Activated CD4-positive, CD25-positive, alpha-beta regulatory T cell (primary cell): ENCODE results near the gene RNF11.
A peak's percentile ranks its signal among the peaks of the same experiment; 100 is the strongest.
"Not testable (repeated sequence)": the region's sequence is repeated elsewhere in the genome, so short reads cannot be mapped to it uniquely, and the experiment has no call there.

Experiments used
- DNase-seq, 4 experiments: peaks; one replicate each; lab custom pipeline; 2025; lab: John Stamatoyannopoulos, UW

RNF11 gene

GRCh38 chr1:51235673-51236530 is at the start of gene RNF11:
TSS of gene RNF11 (plus strand) at chr1:51236273. CDS start at chr1:51236757, 484 bp downstream.
- peak; percentile 73 to 89 (median 84) for DNase-seq

GRCh38 chr1:51188230-51188629 is 47.8 kb upstream of the RNF11 start:
- DNase-seq = no peak

- peak in 2 of 4 experiments; percentile 10 to 13 for DNase-seq
These were observed 46.5 kb upstream of the RNF11 start for GRCh38 chr1:51189421-51190073.

- no peak for DNase-seq
These were observed 45.1 kb upstream of the RNF11 start for GRCh38 chr1:51190961-51191360.

- peak; percentile 2 to 17 (median 7) for DNase-seq
These were observed 43.7 kb upstream of the RNF11 start for GRCh38 chr1:51192213-51192843.

GRCh38 chr1:51193564-51193963 is 42.5 kb upstream of the RNF11 start:
- DNase-seq = no peak

GRCh38 chr1:51203121-51203873 is 32.8 kb upstream of the RNF11 start:
- no peak for DNase-seq

- no peak for DNase-seq
These were observed 32.2 kb upstream of the RNF11 start for GRCh38 chr1:51203874-51204245.

GRCh38 chr1:51210055-51210454 is 26.0 kb upstream of the RNF11 start:
- no peak for DNase-seq

GRCh38 chr1:51210676-51211075 is 25.4 kb upstream of the RNF11 start:
- DNase-seq = no peak

GRCh38 chr1:51214615-51215131 is 21.4 kb upstream of the RNF11 start:
- no peak for DNase-seq

- no peak for DNase-seq
These were observed 20.9 kb upstream of the RNF11 start for GRCh38 chr1:51215169-51215568.

- no peak for DNase-seq
These were observed 19.4 kb upstream of the RNF11 start for GRCh38 chr1:51216631-51217030.

GRCh38 chr1:51217101-51217500 is 19.0 kb upstream of the RNF11 start:
- no peak for DNase-seq

- DNase-seq = no peak
These were observed 17.5 kb upstream of the RNF11 start for GRCh38 chr1:51218570-51218969.

GRCh38 chr1:51219022-51219421 is 17.1 kb upstream of the RNF11 start:
- DNase-seq = no peak

GRCh38 chr1:51221529-51221928 is 14.5 kb upstream of the RNF11 start:
- not testable (repeated sequence) for DNase-seq

GRCh38 chr1:51222136-51222787 is 13.8 kb upstream of the RNF11 start:
- DNase-seq = no peak

GRCh38 chr1:51222809-51223208 is 13.3 kb upstream of the RNF11 start:
- no peak for DNase-seq

- DNase-seq = no peak
These were observed 11.8 kb upstream of the RNF11 start for GRCh38 chr1:51224255-51224654.

GRCh38 chr1:51227231-51227960 is 8.7 kb upstream of the RNF11 start:
- not testable (repeated sequence) for DNase-seq
